Fibroblast of peridontal ligament (primary cell): Measurements from ENCODE around the gene NHS.

ENCODE experiments used
- DNase-seq: peaks from one replicate; pipeline ENCODE4 v3.0.0-alpha.2; 2010; ENCODE audit errors: extremely low read depth

Gene NHS

DNA sequence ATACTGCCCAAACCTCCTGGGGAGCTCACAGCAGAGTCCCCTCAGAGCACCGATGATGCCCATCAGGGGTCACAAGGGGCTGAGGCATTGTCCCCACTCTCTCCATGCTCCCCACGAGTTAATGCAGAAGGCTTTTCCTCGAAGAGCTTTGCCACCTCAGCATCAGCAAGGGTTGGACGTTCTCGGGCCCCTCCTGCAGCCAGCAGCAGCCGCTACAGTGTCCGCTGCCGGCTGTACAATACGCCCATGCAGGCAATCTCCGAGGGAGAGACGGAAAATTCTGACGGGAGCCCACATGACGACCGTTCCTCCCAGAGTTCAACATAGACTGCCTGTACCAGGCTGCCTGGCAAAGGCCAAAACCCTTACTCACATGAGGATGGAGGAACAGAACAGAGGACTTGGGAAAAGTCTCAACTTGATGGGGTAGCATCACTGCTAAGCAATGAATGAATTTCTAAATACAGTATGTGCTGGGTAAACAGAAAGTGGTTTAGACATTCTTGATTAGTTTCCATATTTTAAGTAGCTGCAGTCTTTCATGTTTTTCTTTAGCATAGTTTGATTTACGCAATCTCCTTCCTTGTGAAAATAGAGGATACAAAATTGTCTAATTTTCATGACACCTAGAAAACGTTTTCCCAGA lies 357.3 kb downstream of the NHS start:
- DNase-seq: peak; percentile 79

DNA sequence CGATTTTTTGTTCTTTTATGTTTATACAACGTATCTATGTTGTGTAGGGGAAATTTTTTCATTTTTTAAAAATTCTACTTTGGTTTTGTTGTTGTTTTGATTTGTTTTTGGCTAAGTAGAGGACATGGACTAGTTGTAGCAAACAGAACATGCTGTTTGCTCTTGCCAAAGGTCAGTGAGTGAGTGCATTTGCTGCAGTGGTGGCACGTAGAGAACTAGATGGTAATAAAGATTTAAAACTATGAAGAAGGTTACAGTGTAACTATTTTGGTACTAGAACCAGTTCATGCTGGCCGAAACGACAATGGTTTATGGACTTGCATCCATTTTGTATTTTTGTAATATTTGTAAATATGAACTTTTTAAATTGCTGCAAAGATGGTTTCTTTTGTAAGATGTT lies 360.4 kb downstream of the NHS start:
- no peak for DNase-seq

DNA sequence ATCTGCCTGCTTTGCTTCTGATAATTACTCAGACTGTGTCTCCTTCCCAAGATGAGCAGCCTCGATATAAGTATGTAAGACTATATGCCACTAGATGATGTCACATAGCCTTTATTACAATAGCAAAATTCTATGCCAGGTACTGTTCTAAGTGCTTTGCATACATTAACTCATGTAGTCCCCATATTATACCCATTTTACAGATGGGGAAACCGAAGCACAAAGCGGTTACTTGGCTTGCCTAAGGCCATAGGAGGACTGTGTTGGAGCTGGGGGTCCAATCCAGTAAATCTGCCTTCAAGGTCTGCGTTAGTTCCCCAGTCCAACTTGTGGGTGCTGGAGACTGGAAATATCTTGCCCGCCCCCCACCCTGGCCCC lies 361.5 kb downstream of the NHS start:
- no peak for DNase-seq

DNA sequence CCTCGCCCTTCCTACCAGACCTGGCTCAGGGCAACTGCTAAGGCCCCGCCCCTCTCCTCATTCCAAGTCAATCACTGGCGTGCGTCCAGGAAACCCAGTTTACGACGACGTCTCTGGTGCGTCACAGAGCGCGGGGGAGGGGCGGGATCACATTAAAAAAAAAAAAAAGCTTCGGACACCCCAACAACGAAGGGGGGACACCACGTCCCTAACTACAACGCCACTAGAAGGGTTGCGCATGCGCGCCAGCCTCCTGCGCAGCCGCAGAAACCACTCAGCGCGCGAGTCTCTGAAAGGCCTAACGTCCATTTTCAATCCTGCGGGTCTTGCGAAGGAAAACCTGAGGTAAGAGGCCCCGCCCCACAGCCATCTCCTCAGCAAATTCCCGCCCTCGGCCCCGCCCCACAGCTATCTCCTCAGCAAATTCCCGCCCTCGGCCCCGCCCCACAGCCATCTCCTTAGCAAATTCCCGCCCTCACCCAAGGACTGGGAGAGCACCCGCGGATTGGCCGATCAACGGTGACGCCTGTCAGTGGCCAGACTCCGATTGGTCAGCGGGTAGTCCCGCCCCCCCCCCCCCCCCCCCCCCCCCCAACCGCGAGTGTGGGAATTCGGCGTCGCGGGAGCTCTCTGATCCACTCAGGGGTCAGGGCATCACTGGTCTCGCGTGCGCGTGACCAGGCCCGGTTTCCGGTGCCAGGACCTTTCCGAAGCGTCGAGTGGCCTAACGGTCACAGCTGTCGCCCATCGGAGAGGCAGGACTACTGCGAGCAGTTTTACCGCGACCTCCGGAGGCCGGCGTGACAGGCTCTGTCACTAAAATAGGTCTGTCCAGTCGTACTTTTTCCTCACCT lies 362.1 kb downstream of the NHS start, which contains the start of gene SCML1:
Gene SCML1, plus strand, starts transcription at position 638 of the 854 bp plus-strand sequence. CDS start 6,694 bp downstream, outside the sequence.
- peak; percentile 97 for DNase-seq

DNA sequence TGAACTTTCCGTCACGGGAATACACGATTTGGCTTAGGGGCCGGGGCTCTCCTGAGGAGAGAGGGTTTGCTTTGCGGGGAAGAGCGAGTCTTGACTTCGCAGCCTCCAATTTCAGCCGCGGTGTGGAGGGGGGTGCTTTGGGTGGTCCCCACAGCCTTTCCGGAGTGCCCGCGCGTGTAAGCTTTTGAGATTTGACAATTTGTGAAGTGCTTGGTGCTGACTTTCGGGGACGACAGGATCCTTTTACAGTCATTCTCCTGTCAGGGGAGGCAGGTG lies 362.6 kb downstream of the NHS start:
- no peak for DNase-seq

DNA sequence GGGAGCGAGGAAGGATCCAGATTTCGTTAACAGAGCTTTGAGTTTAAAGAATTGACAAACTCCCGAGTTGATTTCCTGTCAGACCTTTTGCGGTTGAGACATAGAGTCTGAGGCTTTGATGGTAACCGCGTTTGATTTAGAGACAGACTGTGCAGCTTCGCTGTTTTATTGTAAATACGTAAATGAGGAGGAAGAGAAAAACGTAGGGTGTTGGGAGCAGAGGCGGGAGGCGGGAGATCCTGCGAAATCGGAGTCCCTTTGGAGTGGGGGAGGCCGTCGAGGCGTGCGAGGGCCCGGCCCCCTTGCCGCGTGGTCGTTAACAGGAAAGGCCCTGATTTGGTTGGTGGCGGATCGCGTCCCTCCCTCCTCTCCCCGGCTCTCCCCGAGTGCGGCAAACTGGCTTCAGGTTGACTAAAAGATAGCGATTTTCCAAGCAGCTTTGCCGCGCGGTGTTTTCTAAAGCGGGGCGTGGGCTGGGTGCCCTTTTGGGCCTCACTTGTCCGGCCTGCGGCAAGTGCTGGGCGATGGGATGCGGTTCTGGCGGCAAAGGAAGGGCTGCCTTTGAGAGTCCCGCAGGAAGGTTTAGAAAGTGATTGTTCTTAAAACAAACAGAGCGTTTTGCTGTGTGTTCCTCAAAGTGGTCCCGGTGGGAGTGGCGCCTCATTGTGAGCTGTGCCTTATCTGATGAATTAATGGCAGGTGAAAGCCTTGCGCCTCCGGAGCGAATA lies 363.1 kb downstream of the NHS start:
- DNase-seq: peak; percentile 28

DNA sequence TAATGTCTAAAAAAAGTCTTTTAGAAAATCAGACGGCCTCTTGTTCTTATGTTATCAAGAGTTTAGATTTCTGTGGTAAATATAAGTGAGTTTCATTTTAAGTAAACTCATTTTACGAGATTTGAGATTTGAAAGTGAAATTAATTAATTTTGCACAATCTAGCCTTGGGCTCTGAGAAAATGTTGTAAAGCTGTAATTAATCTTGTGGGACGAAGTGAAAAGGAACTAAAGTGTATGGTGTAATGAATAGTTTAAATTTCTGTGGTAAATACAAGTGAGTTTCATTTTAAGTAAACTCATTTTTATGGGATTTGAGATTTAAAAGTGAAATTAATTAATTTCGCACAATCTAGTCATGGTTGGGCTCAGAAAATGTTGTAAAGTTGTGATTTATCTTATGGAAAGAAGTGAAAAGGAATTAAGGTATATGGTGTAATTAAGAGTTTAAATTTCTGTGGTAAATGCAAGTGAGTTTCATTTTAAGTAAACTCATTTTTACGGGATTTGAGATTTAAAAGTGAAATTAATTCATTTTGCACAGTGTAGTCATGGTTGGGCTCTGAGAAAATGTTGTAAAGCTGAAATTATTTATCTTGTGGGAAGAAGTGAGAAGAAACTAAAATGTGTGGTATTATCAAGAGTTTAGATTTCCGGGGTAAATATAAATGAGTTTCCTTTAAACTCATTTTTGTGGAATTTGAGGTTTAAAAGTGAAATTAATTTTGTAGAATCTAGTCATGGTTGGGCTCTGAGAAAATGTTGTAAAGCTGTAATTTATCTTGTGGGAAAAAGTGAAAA lies 363.9 kb downstream of the NHS start:
- DNase-seq: no peak

DNA sequence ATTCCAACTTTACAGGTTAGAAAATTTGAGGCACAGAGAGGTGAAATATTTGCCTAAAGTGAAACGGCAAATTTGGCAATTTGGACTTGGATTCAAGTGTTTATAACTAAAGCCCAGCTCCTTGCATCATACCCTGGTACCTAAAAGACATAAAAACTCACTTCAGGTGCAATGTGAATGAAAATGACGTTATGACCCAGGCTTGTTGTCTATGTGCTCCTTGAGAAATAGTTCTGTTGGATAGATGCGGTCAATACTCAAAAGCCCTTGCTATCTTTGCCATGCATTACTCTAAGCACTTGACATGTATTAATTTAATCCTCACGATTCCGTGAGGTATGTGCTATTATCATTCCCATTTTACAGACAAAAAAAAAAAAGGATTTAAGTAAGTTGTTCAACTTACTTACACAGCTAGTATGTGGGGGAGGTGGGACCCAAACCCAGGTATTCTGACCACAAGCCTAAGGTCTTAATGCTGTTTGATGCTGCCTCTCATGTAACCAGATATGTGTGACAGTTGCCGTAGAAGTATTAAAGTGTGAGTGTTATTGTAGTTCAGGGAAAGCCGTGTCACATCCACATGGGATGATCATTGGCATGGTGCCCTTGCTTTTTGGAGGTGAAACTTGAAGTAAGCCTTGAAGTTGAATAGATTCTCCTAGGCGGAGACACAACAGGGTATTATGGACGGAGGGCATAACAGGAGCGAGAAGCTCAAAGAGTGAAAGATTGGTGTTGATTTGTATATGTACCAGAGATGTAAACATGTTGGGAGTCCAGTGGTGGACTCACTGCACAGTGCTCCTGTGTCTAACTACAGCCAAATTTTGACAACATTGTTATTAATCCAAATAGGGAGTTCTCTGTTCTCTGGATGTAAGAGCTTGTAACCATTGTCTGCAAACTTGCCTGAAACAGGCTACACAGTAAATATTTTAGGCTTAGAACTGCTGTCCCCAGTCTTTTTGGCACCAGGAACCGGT lies 365.4 kb downstream of the NHS start:
- no peak for DNase-seq

DNA sequence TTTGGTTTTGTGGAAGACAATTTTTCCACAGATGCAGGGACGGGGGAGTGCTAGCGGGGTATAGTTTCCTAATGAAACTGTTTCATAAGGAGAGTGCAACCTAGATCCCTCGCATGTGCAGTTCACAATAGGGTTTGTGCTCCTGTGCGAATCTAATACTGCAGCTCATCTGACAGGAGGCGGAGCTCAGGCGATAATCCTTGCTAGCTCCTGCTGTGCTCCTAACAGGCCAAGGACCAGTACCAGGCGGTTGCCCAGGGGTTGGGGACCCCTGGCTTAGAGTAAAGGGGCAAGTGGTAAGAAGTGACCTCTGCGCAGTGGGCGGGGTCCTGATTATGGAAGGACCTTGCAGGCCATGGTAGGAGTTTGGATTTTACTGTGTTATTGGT lies 366.1 kb downstream of the NHS start:
- DNase-seq: no peak

DNA sequence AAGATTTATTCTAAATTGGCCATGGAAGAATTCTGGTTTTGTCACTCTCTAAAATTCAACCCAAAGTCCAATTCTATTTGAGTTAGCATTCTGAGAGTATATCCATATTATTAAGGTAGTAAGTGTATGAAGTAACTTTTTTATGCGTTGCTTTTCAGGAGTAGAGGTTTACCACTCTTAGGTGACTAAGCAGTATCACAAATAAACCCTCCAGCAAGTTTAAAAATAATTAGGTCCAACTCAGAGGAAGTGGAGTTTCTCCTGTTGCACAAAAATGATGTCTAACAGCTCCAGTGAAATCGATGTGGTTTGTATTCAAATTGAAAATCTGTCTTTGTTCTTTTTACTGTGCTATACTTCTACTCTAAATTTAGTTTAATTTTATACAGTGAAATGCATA lies 368.9 kb downstream of the NHS start:
- DNase-seq: no peak

DNA sequence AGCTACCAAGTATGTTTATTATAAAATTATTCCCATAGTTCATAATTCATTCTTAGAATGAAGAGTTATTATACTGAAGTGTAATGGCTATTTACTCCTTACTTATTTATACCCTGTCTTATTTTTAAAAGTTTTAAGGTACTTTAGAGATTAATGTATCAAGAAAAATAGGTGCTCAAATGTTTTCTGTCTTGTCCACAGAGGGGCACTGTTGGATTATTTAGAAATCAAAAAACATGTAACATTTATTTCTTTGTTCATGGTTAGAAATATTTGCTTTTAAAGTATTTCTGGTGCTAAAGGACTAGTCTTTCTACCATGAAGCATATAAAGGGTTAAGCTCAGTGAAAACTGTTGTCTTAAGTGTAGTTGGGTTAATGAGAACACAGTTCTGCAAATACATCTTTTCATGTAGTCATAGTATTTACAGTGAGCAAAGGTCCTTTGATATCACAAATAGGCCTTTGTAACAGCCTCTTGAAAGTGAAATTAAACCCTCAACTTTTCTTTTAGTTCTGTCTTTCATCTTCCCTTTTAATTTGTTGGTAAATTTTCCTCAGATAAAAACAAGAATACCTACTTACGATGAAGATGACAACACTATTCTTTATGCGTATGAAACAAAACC lies 370.0 kb downstream of the NHS start:
- peak; percentile 44 for DNase-seq

DNA sequence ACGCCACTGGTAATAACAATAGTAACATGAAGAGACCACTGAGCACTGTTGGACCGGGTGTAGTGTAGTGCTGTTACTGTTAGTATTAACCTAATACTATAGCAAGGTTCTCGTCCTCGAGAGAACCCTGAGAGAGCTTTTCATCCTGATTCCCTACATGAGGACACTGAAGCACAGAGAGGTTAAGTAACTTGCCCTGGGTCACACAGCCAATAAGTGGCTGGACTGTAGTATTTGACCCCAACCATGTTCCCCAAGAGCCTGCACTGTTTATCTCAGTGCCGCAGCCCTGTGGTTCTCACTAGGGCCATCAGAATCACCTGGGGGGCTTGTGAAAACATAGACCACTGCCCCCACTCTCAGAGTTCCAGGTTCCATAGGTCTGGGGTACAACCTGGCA lies 372.7 kb downstream of the NHS start:
- DNase-seq: no peak

DNA sequence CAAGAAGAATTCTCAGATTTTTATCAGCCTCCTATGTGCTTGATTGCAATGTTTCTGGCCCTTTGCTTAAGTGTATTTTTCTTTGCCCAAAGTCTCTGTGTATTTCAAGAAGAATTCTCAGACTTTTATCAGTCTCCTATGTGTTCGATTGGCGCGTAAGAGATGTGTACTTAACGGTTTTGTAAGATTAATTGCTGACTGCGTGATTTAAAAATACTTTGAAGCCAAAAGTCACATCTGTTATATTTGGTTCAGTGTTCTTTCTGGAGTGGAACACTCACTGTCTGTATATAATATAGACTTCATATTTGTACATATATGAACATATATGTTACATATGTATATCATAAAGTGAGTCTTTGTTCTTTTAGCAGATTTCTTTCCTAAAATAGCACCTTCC lies 373.7 kb downstream of the NHS start:
- DNase-seq: no peak

DNA sequence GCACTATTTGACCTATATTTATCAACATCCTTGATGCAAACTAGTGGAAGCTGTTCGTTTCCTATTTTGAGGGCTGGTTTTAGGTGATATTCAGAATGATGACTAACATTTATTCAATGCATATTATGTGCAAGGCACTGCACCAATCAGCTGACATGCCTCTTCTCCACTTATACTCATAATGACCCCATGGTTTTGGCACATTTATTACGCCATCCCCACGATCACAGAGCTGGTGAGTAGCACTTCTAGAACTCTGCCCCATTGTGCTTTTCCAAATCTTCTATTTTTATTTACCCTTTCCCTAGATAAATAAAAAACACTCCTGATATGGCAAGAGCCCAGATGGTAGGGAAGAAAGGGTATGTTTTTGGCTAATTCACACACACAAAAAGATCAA lies 375.4 kb downstream of the NHS start:
- DNase-seq: no peak

DNA sequence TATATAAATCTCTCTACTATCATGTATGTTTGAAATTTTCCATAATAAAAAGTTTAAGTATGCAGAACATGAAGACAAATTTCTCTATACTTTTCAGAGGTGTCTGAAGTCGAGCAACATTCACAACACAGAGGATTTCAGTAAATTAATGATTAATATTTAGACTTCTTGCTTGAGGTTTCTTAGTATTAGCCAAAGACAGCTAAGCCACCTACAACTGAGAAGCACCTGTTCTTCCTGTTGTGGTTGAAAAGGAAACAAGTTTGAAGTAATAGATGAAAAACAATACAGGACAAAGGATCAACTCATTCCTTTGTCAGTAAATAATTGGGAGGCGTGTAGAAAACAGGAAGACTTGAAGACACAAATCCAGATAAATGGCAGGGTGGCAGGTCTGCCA lies 383.4 kb downstream of the NHS start:
- no peak for DNase-seq

DNA sequence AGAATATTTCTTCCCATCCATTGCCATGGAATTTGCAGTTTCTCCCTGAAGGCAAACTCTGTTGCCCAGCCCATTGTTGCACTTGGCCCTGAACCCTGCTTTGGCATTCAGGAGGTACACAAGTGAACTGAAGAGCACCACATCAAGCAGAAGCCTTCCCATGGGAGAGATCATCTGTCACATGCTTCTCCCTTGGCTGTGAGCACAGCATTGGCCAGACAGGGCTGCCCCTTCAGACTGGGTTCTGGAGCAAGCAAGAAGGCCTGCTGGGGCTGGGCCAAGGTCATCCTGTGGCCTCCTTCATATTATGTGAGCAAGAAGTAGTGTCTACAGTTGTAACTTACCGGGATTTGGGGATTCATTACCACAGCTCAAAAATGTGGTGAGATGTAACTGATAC lies 385.0 kb downstream of the NHS start:
- no peak for DNase-seq

DNA sequence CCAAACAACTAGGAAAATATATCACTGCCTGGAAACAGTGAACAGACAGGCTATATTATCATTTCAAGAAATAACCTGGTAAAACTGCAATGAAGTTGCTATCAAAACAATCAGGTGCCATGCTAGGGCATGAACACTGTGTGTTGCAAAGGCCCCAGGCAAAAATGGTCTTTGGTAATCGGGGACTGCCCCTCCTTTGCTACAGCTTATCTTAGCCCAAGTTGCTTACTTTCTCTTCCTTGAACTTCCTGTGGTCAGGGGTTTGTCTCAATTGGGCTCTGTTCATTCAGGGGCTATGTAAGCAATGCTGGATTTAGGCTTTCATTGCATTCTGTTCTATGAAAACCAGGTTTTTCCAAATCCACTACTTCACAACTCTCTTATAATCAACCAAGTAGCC lies 392.7 kb downstream of the NHS start:
- no peak for DNase-seq

DNA sequence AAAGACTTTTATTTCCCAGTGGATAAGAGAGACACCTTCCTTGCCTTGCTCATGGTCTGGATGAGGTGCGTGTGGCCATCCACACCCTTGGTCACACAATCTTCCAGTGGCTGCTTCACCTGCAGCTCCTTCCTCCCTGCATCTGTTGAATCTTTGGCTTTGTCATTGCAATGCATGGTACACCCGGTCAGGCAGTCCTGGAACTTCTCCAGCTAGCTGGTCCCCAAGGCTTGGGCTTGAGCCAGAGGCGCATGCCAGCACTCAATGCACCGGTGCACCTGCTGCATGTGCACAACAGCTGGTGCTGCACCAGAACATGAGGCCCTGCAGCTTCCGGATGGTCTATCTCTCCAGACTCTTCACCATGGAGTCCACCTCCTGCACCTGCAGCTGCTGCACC lies 394.0 kb downstream of the NHS start:
- no peak for DNase-seq

DNA sequence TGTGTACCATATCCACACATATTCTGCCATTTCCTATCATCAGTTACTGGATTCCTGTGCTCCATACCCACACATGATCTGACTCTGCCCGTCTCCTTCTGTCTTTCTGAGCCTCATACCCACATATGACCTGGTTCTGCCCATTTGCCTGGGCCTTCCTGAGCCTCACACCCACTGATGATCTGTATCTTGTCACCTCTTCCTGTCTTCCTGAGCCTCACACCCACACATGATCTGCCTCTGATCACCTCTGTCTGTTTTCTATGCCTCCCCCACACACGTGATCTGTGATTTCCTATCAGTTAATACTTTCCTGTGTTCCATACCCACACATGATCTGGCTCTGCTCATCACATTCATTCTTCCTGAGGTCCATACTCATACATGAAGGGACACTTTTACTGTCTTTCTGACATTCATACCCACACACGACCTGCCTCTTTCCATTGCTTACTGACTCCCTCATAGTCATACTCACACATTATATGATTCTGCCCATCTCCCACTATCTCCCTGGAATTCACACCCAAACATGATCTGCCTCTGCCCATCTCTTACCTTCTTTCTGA lies 394.8 kb downstream of the NHS start:
- no peak for DNase-seq

DNA sequence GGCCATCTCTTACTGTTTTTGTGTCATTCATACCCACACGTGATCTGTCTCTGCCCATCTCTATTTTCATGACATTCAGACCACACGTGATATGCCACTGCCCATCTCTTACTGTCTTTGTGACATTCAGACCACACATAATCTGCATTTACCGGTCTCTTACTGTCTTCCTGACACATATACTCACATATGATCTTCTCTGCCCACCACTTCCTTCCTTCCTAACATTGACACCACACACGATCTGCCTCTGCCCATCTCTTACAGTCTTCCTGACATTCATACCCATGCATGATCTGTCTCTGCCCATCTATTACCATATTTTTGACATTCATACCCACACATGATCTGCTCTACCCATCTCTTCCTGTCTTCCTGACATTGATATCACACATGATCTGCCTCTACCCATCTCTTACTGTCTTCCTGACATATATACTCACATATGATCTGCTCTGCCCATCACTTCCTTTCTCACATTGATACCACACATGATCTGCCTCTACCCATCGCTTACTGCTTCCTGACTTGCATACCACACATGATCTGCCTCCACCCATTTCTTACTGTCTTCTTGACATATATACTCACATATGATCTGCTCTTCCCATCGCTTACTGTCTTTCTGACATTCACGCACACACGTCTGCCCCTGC lies 398.3 kb downstream of the NHS start:
- no peak for DNase-seq
